Measurements from ENCODE around the gene KCNK3. TPM values are rescaled to one million over a fixed set of nuclear protein-coding genes. Genes with fewer than 3 reads are reported as not detected.
A peak's percentile ranks its signal among the peaks of the same experiment; 100 is the strongest.

KCNK3 gene
- total RNA-seq, 4 donors from 2014 or later, result 2.1 to 13.0 (median 7.9) TPM

GRCh38 chr2:26725521-26725820 is 32.9 kb downstream of the KCNK3 start:
- intact Hi-C loops (cut with DNase I), result no loop called here
- no peak overlapping the region for H3K4me3 ChIP-seq
- no peaks in the 10 kb centered on the region for H3K27me3 ChIP-seq
- WGBS, result 69% methylated on average over 6 of the region's 7 CpGs
- TF ChIP-seq CTCF (IDR thresholded peaks at IDR 0.05), result no peak
- TF ChIP-seq POLR2A (IDR thresholded peaks at IDR 0.05; ENCODE audit: low read depth), result no peak
- H3K36me3 ChIP-seq, result peaks cover 0 to 9% (median 2%) of the 10 kb centered on the region in 4 donors
- peak overlapping the region in 2 of 4 donors; percentile 62 to 85 for H3K27ac ChIP-seq (replicated peaks in 1 of 4)
- H3K9me3 ChIP-seq, result no peaks in the 10 kb centered on the region
- no peak for DNase-seq (ENCODE audit: extremely low spot score)
- peaks cover 39 to 54% (median 47%) of the 10 kb centered on the region in 4 donors for H3K4me1 ChIP-seq

GRCh38 chr2:26726228-26726627 is 33.7 kb downstream of the KCNK3 start:
- intact Hi-C loops (cut with DNase I), result no loop called here
- DNase-seq (ENCODE audit: extremely low spot score), result no peak
- no peak overlapping the region for H3K27ac ChIP-seq (replicated peaks in 1 of 4)
- no peaks in the 10 kb centered on the region for H3K27me3 ChIP-seq
- WGBS, result 57% methylated on average over 1 of the region's 1 CpG
- peaks cover 0 to 9% (median 2%) of the 10 kb centered on the region in 4 donors for H3K36me3 ChIP-seq
- TF ChIP-seq POLR2A (IDR thresholded peaks at IDR 0.05; ENCODE audit: low read depth), result no peak
- TF ChIP-seq POLR2AphosphoS5 (IDR thresholded peaks at IDR 0.05), result no peak
- TF ChIP-seq EP300 (IDR thresholded peaks at IDR 0.05), result no peak
- TF ChIP-seq CTCF (IDR thresholded peaks at IDR 0.05), result no peak
- no peak overlapping the region for H3K4me3 ChIP-seq
- H3K4me1 ChIP-seq, result peaks cover 32 to 46% (median 40%) of the 10 kb centered on the region in 4 donors
- no peaks in the 10 kb centered on the region for H3K9me3 ChIP-seq

GRCh38 chr2:26727641-26728561 is 35.4 kb downstream of the KCNK3 start:
- Histone ChIP-seq H3K27me3 (no peaks in the 10 kb centered on the region), H3K4me3 (no peak overlapping the region), H3K9me3 (no peaks in the 10 kb centered on the region), H3K4me1 (peaks cover 28 to 30% (median 28%) of the 10 kb centered on the region in 4 donors), H3K27ac (replicated peaks in 1 of 4) (no peak overlapping the region), H3K36me3 (peaks cover 0 to 9% (median 2%) of the 10 kb centered on the region in 4 donors)
- WGBS, result 81% methylated on average over 80 of the region's 101 CpGs
- DNase-seq (ENCODE audit: extremely low spot score), result no peak
- intact Hi-C loops (cut with DNase I), result no loop called here
- TF ChIP-seq EP300 (IDR thresholded peaks at IDR 0.05), result no peak
- peak in 1 of 3 experiments; percentile 19 for TF ChIP-seq CTCF (IDR thresholded peaks at IDR 0.05)

GRCh38 chr2:26729311-26729710 is 36.8 kb downstream of the KCNK3 start:
- Histone ChIP-seq H3K4me3 (no peak overlapping the region), H3K27me3 (no peaks in the 10 kb centered on the region), H3K27ac (replicated peaks in 1 of 4) (no peak overlapping the region), H3K36me3 (peaks cover 0 to 9% (median 2%) of the 10 kb centered on the region in 4 donors), H3K4me1 (peaks cover 14 to 15% (median 14%) of the 10 kb centered on the region in 4 donors), H3K9me3 (no peaks in the 10 kb centered on the region)
- no peak for DNase-seq (ENCODE audit: extremely low spot score)
- WGBS, result 95% methylated on average over 2 of the region's 2 CpGs
- TF ChIP-seq POLR2AphosphoS5 (IDR thresholded peaks at IDR 0.05) (no peak), CTCF (IDR thresholded peaks at IDR 0.05) (no peak), POLR2A (IDR thresholded peaks at IDR 0.05; ENCODE audit: low read depth) (no peak), EP300 (IDR thresholded peaks at IDR 0.05) (no peak)
- intact Hi-C loops (cut with DNase I), result no loop called here
